HL-60 (cell line): ENCODE data around the gene FBXL17.

Source experiments
- CTCF ChIP-seq: IDR thresholded peaks from one replicate; pipeline ENCODE4 v1.5.1; 2011; ENCODE audit warnings: low read length, control low read depth, inconsistent platforms; ENCODE audit not compliant: insufficient read depth
- GABPA ChIP-seq: IDR thresholded peaks from 2 replicates; pipeline ENCODE4 v1.6.1; 2012; ENCODE audit warnings: low read depth
- POLR2AphosphoS5 ChIP-seq: IDR thresholded peaks from 2 replicates; pipeline ENCODE4 v1.6.1; 2012; ENCODE audit warnings: low read depth
- REST ChIP-seq: IDR thresholded peaks from 2 replicates; pipeline ENCODE4 v1.6.1; 2012; ENCODE audit warnings: low read depth; ENCODE audit not compliant: insufficient replicate concordance
- SPI1 ChIP-seq: IDR thresholded peaks from 2 replicates; pipeline ENCODE4 v1.6.1; 2012; ENCODE audit warnings: low read depth, mild to moderate bottlenecking, borderline replicate concordance

- TF ChIP-seq CTCF (no peak), REST (no peak), GABPA (no peak), POLR2AphosphoS5 (no peak), SPI1 (no peak)
Measured at GRCh38 chr5:107860044-107860443, 521.9 kb downstream of the FBXL17 start.
